Stimulated activated CD8-positive, alpha-beta memory T cell treated with anti-CD3 and anti-CD28 coated beads, Interleukin-7, amount 100 ng/mL, for 1 hour (primary cell): Measurements from ENCODE around the gene KCNAB2.
A peak's percentile ranks its signal among the peaks of the same experiment; 100 is the strongest.
"Not testable (repeated sequence)": the region's sequence is repeated elsewhere in the genome, so short reads cannot be mapped to it uniquely, and the experiment has no call there.

Source experiments
- DNase-seq, 2 donors: peaks; one replicate each; pipeline ENCODE4 v3.0.0-alpha.2; 2020; ENCODE audit warnings: low read depth in 2 of 2

KCNAB2 gene

DNA sequence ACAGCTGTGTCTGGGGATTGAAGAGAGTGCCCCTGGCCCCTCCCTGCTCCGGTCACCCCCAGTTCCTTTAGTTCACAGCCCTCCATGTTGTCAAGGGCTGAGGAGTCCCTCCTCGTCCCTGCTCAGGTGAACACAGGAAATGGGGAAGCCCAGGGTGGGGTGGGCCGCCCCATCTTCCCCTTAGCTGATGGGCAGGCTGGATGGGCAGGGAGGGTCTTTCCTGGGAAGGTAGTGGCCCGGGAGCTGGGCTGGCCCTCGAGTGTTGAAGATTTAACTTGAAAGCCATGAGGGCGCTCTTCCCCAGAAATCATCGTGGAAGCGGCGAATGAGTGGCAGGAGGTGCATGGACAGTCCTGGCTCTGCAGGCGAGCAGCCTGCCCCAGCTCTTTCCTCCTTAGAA lies 35.1 kb upstream of the KCNAB2 start:
- DNase-seq = no peak

DNA sequence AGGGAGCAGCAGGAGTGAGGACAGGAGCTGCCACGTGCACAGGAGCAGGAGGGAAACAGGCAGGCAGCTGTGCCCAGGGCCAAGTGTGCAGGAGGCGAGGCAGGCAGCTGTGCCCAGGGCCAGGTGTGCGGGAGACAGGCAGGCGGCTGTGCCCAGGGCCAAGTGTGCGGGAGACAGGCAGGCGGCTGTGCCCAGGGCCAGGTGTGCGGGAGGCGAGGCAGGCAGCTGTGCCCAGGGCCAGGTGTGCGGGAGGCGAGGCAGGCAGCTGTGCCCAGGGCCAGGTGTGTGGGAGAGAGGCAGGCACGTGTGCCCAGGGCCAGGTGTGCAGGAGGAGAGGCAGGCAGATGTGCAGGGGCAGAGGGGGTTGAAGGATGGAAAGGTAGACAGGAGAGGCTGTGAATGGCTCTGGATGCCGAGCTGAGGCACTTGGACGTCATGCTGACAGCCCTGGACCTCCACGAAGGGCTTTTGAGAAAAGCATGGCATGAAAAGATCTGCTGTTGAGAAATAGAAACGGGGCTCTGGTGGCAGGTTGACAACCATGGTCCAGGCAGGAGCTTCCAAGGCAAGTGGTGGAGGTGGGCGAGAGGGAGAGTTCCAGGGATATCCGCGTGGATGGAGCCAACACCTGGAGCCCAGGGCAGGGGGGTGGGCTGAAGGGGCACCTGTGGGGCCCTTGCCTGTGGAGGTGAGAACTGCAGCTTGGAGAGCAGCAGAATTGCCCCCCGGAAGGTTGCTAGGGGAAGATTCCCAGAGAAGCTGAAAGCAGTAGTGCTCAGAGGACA lies 34.3 kb upstream of the KCNAB2 start:
- no peak for DNase-seq

DNA sequence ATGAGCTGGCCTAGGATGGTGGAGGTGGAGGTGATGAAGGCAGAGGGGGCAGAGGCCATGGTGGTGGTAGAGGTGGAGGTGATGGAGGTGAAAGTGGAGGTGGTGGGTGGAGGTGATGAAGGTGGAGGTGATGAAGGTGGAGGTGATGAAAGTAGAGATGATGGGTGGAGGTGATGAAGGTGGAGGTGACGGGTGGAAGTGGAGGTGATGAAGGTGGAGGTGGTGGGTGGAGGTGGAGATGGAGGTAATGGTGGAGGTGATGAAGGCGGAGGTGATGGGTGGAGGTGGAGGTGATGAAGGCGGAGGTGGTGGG lies 33.8 kb upstream of the KCNAB2 start:
- no peak for DNase-seq

DNA sequence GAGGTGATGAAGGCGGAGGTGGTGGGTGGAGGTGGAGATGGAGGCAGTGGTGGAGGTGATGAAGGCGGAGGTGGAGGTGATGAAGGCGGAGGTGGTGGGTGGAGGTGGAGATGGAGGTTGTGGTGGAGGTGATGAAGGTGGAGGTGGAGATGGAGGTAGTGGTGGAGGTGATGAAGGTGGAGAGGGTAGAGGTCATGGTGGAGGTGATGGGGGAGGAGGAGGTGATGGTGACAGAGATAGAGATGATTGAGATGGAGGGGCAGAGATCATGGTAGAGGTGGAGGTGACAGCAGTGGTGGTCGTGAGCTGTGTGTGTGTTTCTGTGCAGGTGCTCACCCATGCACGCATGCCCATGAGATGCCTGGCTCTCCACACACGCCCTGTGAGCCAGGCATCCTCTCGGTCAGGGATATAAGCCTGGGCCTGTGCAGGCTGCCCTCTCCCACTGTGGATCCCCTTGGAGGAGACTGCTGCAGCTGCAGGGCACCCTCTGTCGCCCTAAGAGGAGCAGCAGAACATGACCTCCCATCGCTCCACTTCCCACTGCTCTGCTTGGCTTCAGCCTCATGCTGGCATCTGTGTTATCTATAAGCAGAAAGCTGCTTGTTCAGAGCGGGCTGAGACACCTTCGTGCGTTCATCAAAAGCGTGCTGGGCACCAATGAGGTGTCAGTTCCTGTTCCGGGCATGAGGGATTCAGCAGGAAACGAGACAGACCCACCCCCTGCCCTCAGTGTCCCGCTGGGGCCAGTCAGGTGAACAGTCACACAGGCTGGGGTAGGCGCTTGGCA lies 33.0 kb upstream of the KCNAB2 start:
- DNase-seq = no peak

DNA sequence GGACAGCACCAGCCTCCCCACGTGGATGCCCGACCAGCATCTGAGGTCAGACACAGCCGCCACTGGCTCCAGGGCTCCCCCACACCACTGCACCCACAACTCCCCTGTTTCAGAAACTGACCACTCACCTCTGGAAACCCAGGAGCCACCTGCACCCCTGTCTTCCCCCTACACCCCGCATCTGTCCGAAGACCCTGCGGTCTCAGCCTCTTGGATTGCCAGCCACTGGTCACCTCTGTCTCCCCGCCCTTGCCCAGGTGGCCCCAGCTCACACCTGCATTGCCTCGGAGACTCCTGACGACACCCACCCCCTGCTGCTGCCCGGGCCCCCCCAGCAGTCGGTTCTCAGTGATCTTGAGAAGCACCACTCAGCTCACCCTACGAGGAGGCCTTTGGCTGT lies 32.2 kb upstream of the KCNAB2 start:
- no peak for DNase-seq

DNA sequence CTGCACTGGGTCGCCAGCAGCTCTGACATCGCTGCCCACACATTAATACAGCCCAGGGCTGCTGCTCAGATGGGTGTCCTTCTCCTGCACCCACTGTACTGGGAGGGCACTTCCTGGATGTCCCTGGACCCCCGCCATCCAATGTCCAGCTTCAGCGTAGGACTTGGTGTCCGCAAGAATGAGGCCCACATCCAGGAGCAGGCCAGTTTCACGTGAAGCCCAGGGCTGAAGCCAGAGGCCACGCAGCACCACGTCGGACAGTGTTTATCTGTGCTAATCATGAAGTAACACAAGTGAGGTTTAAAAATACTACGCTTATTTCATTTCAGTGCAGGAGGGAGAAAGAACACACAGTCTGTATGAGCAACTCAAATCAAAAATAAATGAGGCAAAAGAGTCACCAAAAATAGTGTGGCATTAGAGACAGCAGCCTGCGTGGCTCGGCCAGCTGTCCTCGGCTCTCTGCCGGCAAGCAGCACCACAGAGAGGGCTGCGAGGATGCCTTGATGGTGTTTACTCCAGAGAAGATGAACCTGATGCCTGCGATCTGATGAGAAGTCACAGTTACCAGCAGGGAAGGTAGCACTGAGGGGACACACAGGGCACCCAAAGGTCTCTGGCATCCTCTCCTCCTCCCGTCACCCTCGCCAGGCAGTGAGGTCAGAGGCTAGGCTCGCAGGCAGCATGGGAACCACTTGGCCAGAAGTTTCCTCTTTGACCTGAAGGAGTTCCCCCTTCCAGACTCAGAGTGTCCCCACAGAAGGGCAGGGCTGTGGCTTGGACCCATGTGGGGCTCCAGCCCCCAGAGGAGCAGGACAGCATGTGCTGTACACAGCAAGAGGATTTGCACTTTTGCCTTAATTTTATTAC lies 31.3 kb upstream of the KCNAB2 start:
- no peak for DNase-seq

DNA sequence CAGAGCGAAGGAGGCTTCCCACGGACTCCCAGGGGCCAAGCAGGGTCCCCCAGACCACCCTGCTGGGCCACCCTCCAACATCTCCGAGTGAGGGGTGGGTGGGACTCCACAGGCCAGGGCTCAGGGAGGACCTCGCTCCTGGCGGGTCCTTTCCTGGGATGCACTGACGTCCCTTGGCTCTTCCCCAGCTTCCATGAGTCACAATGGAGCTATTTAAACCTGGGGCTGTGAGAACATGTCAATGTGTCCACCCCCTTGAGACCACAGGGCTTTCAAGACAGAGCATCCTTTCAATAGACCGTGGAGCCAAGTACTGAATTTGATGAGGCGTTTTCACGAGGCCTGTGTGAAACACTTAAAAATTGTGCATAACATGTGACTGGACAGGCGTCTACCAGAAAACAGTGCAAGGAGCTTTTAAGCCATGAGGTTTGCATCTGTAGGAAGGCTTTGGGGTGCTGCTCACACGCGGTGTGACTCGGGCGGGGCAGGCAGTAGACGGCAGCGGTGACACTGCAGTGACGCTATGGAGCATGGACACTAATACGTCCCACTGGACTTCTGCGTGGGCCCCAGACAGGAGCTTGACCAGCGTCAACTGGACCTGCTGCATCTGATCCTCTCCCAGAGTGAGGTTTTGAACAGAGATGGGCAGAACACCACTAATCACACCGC lies 29.4 kb upstream of the KCNAB2 start:
- DNase-seq = no peak

DNA sequence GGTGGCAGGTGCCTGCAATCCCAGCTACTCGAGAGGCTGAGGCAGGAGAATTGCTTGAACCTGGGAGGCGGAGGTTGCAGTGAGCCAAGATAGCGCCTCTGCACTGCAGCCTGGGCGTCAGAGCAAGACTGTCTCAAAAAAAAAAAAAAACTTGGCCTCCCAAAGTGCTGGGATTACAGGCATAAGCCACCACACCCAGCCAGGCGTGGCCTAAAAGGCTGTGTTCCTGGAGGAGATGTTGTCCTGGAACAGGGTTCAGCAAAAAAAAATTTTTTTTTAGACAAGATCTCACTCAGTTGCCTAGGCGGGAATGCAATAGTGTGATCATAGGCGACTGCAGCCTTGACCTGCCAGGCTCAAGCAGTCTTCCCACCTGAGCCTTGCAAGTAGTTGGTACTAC lies 28.0 kb upstream of the KCNAB2 start:
- not testable (repeated sequence) for DNase-seq

DNA sequence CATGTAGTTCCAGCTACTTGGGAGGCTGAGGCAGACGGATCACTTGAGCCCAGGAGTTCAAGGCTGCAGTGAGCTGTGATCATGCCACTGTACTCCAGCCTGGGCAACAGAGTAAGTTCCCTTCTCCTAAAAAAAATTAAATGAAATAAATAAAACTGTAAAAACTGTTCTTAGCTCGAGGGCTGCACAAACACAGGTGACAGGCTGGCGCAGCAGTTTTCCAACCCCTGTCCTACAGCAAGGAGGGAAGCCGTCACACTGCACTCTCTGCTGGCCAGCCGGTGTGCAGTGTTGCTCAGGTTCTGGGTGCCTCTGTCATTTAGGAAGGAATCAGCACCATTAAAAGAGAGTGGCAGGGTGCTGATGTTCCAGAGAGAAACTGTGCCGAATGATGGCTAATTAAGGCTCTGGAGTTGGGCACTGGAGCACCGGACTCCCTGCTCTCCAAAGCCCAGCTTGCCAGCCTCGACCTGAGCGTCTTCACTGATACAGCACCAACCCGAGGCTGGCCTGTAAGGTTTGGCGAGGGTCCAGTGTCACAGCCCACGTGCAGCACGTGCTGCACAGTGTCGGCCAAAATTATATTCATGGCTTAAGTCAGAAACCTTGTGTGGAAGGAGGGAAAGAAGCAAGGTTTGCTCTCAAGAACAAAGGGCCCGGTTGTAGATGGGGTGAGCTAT lies 26.4 kb upstream of the KCNAB2 start:
- DNase-seq = no peak

DNA sequence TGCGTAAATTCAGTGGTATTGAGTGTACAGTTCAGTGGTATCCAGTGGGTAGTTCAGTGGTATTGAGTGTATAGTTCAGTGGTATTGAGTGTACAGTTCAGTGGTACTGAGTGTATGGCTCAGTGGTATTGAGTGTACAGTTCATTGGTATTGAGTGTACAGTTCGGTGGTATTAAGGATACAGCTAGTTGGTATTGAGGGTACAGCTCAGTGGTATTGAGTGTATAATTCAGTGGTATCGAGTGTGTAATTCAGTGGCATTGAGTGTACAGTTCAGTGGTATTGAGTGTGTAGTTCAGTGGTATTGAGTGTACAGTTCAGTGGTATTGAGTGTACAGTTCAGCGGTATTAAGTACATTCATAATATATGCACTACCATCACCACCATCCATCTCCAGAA lies 23.5 kb upstream of the KCNAB2 start:
- no peak for DNase-seq

DNA sequence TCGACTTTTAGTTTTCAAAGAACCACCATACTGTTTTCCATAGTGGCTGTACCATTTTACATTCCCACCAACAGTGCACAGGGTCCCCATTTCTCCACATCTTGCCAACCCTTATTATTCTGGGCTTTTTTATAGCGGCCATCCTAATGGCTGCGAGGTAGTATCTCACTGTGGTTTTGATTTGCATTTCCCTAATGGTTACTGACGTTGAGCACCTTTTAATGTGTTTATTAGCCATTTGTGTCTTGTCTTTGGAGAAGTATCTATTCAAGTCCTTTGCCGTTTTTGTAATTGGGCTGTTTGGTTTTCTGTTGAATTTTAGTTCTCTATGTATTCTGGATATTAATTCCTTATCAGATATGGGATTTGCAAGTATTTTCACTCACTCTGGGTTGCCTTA lies 22.3 kb upstream of the KCNAB2 start:
- no peak for DNase-seq

DNA sequence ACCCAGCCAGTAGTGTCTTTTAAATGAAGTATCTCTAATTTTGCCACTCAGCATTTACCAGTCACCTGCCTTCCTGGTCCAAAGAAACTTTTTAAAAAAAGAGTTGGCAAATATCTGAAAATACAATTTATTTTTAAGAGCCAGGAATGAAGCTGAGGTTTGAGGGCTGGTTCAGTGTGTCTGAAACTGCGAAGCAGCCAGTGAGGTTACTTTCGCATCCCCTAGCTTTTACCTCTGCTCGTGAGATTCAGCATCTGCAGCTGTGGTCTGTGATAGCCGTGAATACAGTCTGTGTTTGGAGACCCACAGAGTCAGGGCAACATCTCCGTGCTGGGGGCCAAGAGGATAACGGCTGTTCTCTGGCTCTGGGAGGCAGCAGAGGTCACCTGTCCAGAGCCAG lies 21.3 kb upstream of the KCNAB2 start:
- no peak for DNase-seq

DNA sequence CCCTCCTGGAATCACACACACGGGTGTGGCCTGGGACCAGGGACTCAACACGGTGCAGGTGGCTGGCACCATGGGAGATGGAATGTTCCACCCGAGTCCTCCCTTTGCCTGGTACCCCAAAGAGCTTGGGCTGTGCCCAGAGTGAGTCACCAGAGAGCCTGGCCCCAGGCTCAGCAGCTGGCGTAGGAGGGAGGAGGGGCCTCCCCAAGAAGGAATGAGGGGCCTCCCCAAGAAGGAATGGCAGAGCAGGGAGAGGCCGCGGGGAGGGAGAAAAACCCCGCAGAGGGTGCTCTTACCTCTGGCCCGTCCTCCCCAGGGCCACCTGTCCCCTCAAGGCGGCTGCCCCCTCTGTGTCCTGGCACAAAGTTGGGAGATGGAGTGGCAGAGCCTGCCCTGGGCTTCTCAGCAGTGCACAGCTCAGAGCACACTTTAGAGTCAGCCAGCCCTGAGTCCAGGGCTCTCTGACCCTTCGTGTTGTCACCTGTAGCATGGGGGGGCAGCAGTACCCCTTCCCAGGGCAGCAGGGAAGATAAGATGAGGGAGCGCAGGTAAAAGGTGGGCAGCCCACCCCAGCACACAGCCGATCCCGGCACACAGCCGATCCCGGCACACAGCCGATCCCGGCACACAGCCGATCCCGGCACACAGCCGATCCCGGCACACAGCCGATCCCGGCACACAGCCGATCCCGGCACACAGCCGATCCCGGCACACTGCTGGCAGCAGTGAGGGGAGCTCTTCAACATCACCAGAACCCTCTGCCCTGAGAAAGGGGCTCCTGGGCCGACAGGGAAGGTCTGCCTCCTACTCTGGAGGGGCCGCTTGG lies 20.2 kb upstream of the KCNAB2 start:
- no peak for DNase-seq

DNA sequence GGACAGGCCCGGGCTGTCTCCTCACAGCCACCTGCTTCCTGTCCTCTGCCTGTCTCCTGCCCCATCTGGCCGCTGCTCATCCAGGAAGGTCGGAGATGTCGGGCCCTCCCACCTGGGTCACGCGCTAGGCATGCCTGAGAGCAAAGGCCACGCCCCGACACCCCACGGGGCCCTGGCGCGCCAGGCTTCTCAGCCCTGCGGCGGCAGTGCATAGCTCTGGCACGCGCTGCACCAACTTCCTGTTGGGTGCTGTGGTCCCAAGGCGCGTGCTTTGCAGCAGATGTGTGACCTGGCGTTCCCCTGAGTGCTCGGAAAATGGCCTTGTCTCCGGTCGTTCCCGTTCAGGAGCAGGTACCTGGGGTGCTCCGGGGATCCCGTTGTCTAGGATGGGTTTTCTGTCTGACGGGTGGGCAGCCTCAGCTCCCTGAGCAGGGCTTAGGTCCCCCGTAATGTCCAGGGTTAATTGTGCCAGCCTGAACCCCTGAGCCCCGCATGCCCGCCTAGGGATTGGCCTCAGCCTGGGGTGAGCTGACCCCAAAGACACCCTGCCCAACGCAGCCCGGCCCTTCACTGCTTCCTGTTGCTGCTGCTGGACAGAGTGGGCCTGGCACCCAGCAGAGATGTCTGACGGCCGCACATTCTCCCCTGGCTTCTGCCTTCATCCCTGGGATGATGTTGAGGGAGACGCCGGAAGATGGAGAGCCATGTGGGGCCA lies 19.4 kb upstream of the KCNAB2 start:
- peak; percentile 81 to 86 for DNase-seq

DNA sequence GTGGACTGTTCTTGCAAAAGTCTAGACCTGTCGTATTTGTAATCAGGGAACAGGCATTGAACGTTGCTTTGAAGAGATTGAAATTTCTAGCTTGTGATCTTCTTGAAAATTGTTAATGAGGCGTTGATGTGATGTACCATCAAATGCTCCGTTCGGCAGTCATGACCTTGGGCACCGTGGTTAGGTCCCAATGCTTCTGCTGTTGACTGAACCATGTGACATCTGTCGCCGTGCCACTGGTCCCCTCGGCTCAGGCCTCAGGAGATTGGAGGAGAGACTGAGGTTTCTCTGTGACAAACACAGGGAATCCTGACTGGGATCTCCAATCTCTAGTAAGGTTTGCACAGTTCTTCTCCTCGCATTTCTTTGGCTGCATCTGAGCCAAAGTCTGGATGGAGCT lies 18.1 kb upstream of the KCNAB2 start:
- DNase-seq = no peak

DNA sequence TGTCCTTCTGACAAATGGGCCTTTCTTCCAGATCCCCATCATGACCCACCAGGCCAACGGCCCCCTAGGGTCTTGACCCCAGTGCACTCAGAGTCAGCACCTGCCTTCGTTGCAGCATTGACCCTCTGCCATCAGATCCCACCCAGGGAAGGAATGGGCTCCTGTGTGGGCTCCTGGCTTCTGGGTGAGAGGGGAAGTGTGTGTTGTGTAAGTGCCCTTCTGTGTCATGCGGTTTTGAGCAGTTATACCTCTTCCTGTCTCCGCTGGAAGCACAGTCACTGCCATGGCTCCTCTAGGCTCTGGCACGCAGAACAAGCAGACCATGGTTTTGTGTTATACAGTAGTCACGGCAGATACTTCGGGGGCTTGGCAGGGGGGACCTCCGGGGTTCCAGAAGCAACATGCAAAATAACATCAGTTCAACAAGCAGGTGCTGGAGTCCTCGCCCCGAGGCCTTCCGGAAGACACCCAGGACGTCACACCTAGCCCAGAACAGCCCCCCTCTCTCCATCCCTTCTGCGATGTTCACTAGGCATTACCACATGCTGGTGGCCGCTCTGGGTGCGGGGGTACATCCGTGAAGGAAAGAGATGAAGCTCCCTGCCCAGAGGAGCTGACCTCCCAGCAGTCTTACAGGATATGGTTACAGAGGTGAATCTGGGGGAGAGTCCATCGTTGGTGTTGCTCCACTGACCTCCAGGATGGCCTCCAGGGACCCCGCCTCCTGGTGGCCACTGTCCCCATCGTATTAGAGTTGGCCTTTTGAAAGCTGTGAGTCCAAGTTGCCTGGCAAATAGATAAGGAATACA lies 17.4 kb upstream of the KCNAB2 start:
- peak in 1 of 2 donors; percentile 23 for DNase-seq

DNA sequence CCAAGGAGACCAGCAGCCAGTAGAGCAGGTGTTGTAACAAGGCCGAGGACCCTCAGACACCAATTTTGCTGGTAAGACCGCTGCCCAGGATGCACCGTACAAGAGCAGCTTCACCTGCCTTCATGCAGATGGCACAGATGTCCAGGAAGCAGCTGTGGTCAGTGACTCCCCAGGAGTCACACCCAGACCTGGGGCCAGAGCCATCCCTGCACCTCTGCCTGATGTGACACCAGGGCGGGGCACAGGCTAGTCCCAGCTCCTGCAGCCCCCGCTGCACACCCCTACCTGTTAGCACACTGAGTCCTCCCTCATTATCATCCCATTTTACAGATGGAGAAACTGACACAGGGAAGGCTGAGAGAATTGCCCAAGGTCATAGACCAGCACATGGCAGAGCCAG lies 16.3 kb upstream of the KCNAB2 start:
- DNase-seq = no peak

DNA sequence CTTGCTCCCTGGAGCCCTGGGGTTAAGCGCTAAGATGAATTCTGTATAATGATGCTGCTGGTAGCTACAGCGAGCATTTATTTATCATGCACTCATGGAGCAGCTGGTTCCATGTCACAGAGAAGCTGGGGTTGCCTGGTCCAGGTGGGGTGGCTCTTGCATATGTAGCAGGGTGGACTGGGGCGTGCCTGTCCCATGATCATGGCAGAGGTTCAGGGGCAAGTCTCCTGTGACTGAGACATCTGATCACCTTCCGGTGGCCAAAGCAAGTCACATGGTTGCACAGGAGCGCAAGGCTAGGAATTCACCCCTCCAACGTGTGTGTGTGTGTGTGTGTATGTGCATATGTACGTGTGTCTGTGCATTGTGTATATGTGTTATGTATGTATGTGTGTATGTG lies 15.6 kb upstream of the KCNAB2 start:
- no peak for DNase-seq
